SK-N-SH (cell line): ENCODE results near the gene HCN4.

Source experiments
- CTCF ChIP-seq: fragments of 200-600 bp; sonication (generic); IDR thresholded peaks from 2 replicates; pipeline ENCODE4 v1.6.1; 2017; ENCODE audit warnings: antibody characterized with exemption, mild to moderate bottlenecking, moderate library complexity
- EP300 ChIP-seq, 2 experiments: IDR thresholded peaks; 2 replicates each; pipeline versions ENCODE4 v1.4.0 to v1.6.1; 2012; ENCODE audit warnings: borderline replicate concordance in 1 of 2, low read depth in 1 of 2, low read length in 1 of 2
- FOXJ3 ChIP-seq: sonication (generic); formaldehyde crosslinking; IDR thresholded peaks from 2 replicates; pipeline ENCODE4 v1.5.1; 2020; ENCODE audit warnings: mild to moderate bottlenecking, missing genetic modification reagents
- GABPA ChIP-seq: IDR thresholded peaks from 2 replicates; pipeline ENCODE4 v1.4.0; 2012; ENCODE audit warnings: low read depth, mild to moderate bottlenecking
- MEF2A ChIP-seq: IDR thresholded peaks from 2 replicates; pipeline ENCODE4 v1.4.0; 2012; ENCODE audit warnings: low read depth, borderline replicate concordance
- POLR2AphosphoS5 ChIP-seq: IDR thresholded peaks from 2 replicates; pipeline ENCODE4 v1.6.1; 2012; ENCODE audit warnings: low read depth, low read length
- REST ChIP-seq: IDR thresholded peaks from 2 replicates; pipeline ENCODE4 v1.6.1; 2012; ENCODE audit warnings: mild to moderate bottlenecking, low read depth, low read length, moderate library complexity
- RFX5 ChIP-seq: IDR thresholded peaks from 2 replicates; pipeline ENCODE4 v1.6.1; 2012; ENCODE audit warnings: mild to moderate bottlenecking, improper control_type of control experiment, low read length
- SMC3 ChIP-seq: IDR thresholded peaks from 2 replicates; pipeline ENCODE4 v1.6.1; 2012; ENCODE audit warnings: low read depth, low read length, improper control_type of control experiment
- TEAD4 ChIP-seq: IDR thresholded peaks from 2 replicates; pipeline ENCODE4 v1.4.0; 2012; ENCODE audit warnings: mild to moderate bottlenecking, borderline replicate concordance; ENCODE audit not compliant: insufficient read depth
- USF2 ChIP-seq: fragments of 150-350 bp; IDR thresholded peaks from 2 replicates; pipeline ENCODE4 v1.6.1; 2017; ENCODE audit warnings: antibody characterized with exemption, low read length, low read depth, borderline replicate concordance

GRCh38 chr15:73357999-73358665 lies 10.6 kb downstream of the HCN4 start:
- TF ChIP-seq USF2 (no peak), EP300 (IDR thresholded peaks at IDR 0.05; ENCODE audit: borderline replicate concordance in 1 of 2, low read depth in 1 of 2, low read length in 1 of 2) (no peak), MEF2A (no peak), GABPA (no peak), RFX5 (no peak), CTCF (no peak), SMC3 (no peak), FOXJ3 (no peak), POLR2AphosphoS5 (no peak), TEAD4 (no peak), REST (no peak)
